ENCODE measurements around the gene PRKD2.
"Not testable (repeated sequence)": the region's sequence is repeated elsewhere in the genome, so short reads cannot be mapped to it uniquely, and the experiment has no call there.

The PRKD2 gene

GRCh38 chr19:46717034-46717715 is at the start of gene PRKD2:
TSS of gene PRKD2 (minus strand) at chr19:46717114. CDS start at chr19:46716370, 744 bp downstream.
- DNase-seq: peak; percentile 27

DNA sequence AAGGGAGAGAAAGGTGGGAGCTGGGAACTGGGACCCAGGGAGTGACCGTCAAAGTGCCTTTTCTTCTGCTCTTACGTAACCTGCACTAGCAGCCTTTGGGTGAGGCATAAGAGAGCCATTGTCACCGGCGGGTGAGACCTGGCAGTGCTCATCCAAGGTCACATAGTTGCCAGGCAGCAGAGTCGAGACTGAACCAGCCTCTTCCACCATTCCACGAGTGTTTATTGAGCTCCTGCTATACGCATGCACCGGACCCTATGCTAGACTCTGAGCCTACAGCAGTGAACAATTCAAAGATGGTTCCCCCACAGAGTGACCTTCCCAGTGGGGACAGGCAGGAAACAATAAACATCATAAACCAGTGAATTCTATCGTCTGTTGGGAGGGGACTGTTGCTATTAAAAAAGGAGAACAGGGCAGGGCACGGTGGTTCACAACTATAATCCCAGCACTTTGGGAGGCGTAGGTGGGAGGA is 47.9 kb upstream of the PRKD2 start:
- DNase-seq: no peak

GRCh38 chr19:46762245-46762890 is 45.5 kb upstream of the PRKD2 start:
- no peak for DNase-seq

DNA sequence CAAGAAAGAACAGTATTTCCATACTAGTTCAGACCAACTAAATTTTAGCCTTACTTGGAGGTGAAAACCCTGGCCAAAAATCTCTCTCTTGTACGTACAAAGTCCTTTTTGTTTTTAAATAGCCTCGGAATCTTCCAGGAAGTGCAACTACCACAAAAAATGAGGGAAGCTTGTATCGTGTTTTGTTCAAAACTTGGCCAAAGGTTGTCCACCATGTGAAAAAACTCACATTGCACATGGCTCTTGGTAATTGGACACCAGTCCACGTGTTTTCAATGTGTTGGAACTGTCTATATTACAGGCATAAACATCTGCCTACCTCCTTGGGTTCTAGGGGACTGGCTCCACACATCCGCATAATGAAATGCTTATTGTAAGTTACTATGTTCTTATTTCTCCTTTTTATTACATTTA is 44.5 kb upstream of the PRKD2 start:
- no peak for DNase-seq

GRCh38 chr19:46760897-46761296 is 44.0 kb upstream of the PRKD2 start:
- DNase-seq: not testable (repeated sequence)

DNA sequence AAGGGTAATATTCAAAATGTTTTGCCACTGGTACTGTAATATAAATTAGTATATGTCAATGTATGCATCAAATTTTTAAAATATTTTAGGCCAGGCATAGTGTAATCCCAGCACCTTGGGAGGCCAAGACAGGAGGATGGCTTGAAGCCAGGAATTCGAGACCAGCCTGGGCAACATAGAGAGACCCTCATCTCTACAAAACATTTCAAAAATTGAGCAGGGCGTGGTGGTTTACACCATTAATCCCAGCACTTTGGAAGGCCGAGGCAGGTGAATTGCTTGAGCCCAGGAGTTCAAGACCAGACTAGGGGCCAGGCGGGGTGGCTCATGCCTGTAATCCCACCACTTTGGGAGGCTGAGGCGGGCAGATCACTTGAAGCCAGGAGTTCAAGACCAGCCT is 43.4 kb upstream of the PRKD2 start:
- DNase-seq: no peak

DNA sequence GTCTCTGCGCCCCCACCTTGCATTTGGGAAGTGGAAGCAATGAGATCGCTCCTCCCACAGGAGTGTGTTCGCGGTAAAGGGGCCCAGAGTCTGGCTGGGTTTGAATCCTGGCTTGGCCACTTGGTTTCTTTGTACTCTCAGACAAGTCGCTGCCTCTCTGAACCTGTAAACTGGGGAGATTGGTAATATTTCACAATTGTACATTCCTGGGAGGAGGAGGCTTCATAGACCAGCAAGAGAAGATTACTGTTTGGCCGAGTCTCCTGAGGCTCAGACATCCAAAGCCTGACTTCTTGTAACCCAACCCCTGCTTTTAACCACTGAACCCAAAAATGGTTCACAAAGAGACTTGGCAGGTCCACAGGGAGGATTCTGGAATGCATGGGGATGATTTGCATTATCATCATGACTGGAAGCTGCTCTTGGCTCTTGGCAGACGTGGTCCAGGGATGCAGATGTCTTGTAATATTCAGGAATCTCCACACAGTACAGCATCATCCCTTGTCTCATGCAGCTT is 43.0 kb upstream of the PRKD2 start:
- DNase-seq: no peak

- DNase-seq: no peak
These were observed 42.3 kb upstream of the PRKD2 start for GRCh38 chr19:46759206-46759605.

GRCh38 chr19:46756544-46756888 is 39.6 kb upstream of the PRKD2 start:
- DNase-seq: no peak

GRCh38 chr19:46755853-46756543 is 39.1 kb upstream of the PRKD2 start:
- no peak for DNase-seq

- no peak for DNase-seq
These were observed 38.4 kb upstream of the PRKD2 start for GRCh38 chr19:46755077-46755852.

DNA sequence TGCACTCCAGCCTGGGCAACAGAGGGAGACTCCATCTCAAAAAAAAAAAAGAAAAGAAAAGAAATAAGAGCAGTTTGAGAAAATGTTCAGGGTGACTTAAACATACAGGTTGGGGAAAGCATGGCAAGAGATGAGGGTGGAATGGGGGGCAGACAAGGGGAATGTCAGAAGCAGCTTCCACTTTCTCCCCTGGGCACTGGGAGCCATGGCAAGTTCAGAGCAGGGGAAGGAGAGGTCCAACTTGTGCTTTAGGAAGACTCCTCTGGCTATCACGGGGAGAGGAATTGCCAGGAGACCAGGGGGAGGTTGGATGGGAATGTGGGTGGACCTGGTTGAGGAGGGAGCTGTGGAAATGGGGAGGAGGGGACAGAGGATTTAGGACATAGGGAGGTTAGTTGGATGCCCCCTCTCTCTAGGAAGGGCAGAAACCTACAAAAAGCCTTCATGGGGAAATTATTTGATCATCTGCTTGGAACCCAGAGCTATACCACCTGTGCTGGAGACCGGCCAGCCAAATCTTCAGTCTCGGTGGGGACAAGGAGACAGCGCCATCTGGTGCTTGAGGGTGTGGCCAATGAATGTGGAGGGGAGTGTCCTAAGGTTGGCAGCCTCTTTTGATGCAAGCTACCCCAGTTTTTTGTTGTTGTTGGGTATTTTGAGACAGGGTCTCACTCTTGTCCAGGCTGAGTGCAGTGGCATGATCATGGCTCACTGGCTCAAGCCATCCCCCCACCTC is 36.7 kb upstream of the PRKD2 start:
- DNase-seq: no peak

GRCh38 chr19:46748325-46749109 is 31.6 kb upstream of the PRKD2 start:
- DNase-seq: no peak

DNA sequence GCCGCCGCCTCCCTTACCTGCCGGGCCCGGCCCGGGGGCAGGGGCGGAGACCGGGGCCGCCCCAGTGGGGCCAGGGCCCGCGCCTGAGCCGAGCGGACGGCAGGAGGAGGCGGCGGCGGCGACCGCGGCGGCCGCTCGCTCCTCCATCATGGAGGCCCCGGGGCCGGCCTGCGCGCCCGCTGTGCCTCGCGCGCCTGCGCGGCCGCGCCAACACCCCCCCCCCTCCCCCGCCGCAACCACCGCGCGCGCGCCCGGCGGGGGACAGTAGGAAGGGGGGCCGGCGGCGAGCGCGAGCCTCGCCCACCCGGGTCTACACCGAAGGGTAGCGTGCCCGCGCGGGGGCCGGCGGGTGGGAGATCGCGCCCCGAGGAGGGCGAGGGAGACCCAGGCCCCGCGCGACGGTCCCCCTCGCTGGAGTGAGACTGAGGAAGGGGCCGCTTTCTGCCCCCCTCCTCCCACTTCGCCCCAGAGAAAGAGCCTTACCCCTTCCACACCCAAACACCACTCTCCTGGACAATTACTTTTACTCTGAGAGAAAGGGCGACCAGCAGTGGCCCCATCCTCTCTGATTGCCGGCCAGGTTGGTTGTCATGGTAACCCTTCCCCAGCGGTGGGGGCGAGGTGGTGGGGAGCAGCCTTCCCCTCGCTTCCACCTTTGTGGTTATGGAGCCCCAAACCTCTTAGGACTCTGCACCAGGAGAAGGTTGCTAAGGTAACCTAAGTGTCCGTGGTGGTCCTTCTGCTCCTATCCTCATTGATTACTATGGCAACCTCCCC is 29.6 kb upstream of the PRKD2 start, which contains the start of gene STRN4:
TSS of gene STRN4 (minus strand) at position 170 of the 777 bp plus-strand sequence. CDS start at position 150, 20 bp downstream.
- DNase-seq: peak; percentile 76

- DNase-seq: no peak
These were observed 28.8 kb upstream of the PRKD2 start, which contains the start of gene FKRP for GRCh38 chr19:46745521-46746280. TSS of gene FKRP (plus strand) at chr19:46746057. CDS start at chr19:46755451, 9,394 bp downstream.

DNA sequence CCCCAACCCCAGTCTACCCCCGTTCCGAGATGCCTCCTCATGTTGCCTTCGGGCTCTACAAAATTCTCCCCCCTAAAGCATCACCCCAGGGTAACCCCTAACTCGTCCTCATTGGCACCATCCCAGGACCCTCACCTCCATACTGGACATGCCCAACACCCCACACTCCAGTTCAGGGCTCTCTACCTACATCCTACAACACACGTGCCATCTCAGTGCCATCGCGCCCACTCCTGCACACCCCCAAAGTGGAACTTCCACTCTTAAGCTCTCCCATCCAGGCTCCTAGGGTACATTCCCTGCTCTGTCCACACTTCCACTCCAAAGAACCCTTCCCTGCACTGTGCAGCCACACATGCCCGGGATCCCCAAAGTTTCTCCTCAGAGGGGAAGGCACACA is 28.1 kb upstream of the PRKD2 start:
- no peak for DNase-seq

GRCh38 chr19:46744005-46744691 is 27.2 kb upstream of the PRKD2 start:
- DNase-seq: no peak

DNA sequence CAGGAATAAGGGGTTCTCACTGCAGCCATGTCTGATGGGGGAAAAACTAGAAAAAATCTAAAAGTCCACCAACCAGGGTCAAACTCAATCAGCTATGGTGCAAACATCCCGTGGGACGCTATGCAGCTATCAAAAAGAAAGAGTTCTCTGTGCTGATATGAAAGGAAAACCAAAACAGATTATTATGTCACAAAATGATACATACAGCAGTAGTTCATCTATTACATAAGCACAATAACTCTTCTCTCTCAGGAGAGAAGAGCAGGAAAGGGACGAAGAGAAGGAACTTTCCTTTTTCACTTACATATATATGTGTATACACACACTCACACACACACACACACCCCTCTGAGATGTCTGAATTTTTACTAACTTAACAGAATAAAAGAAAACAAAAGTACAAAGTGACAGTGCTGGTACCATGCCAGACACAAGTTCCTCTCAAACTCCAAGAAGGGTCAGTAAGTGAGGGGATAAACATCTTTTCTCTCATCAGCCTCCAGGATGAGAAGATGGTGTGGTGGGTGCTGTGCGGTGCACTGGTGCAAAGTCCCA is 26.1 kb upstream of the PRKD2 start:
- DNase-seq: no peak

- no peak for DNase-seq
These were observed 24.5 kb upstream of the PRKD2 start for GRCh38 chr19:46741447-46741846.

All from DMS79 (cell line).